Caco-2 (cell line): ENCODE measurements around the gene SDR42E1. TPM values are rescaled to one million over a fixed set of nuclear protein-coding genes. Genes with fewer than 3 reads are reported as not detected.

Source experiments
- BruUV-seq: library from RNA; stranded (reverse); fragments of 400-500 nt; replicated peaks from 2 replicates; lab custom pipeline; 2021; lab: Mats Ljungman, UMichigan
- CTCF ChIA-PET: fragments of 300-600 bp; sonication (Branson Sonifier 250); formaldehyde crosslinking; loops from one replicate; lab custom pipeline; 2022; ENCODE audit warnings: antibody characterized with exemption; lab: Charles Lee
- POLR2A ChIA-PET: fragments of 300-600 bp; sonication (Branson Sonifier 250); formaldehyde crosslinking; loops from one replicate; lab custom pipeline; 2022; ENCODE audit warnings: antibody characterized with exemption; lab: Charles Lee
- DNase-seq, 2 experiments: peaks; one replicate each; pipeline versions ENCODE4 v3.0.0 to v3.0.0-alpha.2; 2020 to 2022
- H3K27me3 ChIP-seq: replicated peaks from 2 replicates; pipeline ENCODE4 v1.6.0; 2011; ENCODE audit warnings: low read length; ENCODE audit not compliant: control insufficient read depth, insufficient read depth
- H3K36me3 ChIP-seq: 2 replicates; pipeline ENCODE4 v1.5.1; 2011; ENCODE audit warnings: low read length; ENCODE audit not compliant: control insufficient read depth, insufficient read depth
- H3K4me1 ChIP-seq: fragments of 250-450 bp; sonication (Bioruptor Pico); 2 replicates; pipeline ENCODE4 v1.5.1; 2020; ENCODE audit warnings: mild to moderate bottlenecking
- H3K4me3 ChIP-seq: 2 replicates; pipeline ENCODE4 v1.5.1; 2011; ENCODE audit warnings: low read depth, mild to moderate bottlenecking, control low read depth, low read length
- H3K9me3 ChIP-seq: fragments of 250-450 bp; sonication (Bioruptor Pico); 2 replicates; pipeline ENCODE4 v1.5.1; 2020; ENCODE audit warnings: mild to moderate bottlenecking, moderate library complexity
- H3K27ac Mint-ChIP-seq: one replicate; pipeline ENCODE4 v1.8.0; 2022; ENCODE audit warnings: mixed read lengths; ENCODE audit not compliant: unreplicated experiment
- H3K27me3 Mint-ChIP-seq: one replicate; pipeline ENCODE4 v1.8.0; 2022; ENCODE audit warnings: mixed read lengths; ENCODE audit not compliant: insufficient read depth, unreplicated experiment
- H3K36me3 Mint-ChIP-seq: one replicate; pipeline ENCODE4 v1.8.0; 2022; ENCODE audit warnings: mild to moderate bottlenecking, mixed read lengths; ENCODE audit not compliant: insufficient read depth, unreplicated experiment
- H3K4me1 Mint-ChIP-seq: one replicate; pipeline ENCODE4 v1.8.0; 2022; ENCODE audit warnings: low read depth, mixed read lengths; ENCODE audit not compliant: unreplicated experiment
- H3K4me3 Mint-ChIP-seq: one replicate; pipeline ENCODE4 v1.8.0; 2022; ENCODE audit warnings: mild to moderate bottlenecking, moderate library complexity, mixed read lengths; ENCODE audit not compliant: unreplicated experiment
- H3K9me3 Mint-ChIP-seq: one replicate; pipeline ENCODE4 v1.8.0; 2022; ENCODE audit warnings: mixed read lengths; ENCODE audit not compliant: unreplicated experiment
- intact Hi-C: fragments of 100-400 bp; cut with micrococcal nuclease; formaldehyde crosslinking; loops from one replicate; pipeline ENCODE4 v1.10.0; 2022; ENCODE audit not compliant: unreplicated experiment
- total RNA-seq: library from RNA; stranded (reverse); gene quantifications from 2 replicates; pipeline ENCODE4 v1.2.3, GENCODE V29; 2022
- TF ChIP-seq, protein P1 (sequence below), 2 experiments: fragments of 200-600 bp in 1 of 2; IDR thresholded peaks; 1 replicate in 1 of 2; 2 replicates in 1 of 2; pipeline versions ENCODE4 v1.5.1 to v1.8.0; 2011 to 2022; ENCODE audit warnings: antibody characterized with exemption in 1 of 2, control low read depth in 1 of 2, inconsistent platforms in 1 of 2, low read depth in 1 of 2, low read length in 1 of 2, mild to moderate bottlenecking in 1 of 2, moderate library complexity in 1 of 2; ENCODE audit not compliant: insufficient read depth in 1 of 2, severe bottlenecking in 1 of 2, unreplicated experiment in 1 of 2

SDR42E1 gene
- total RNA-seq, 1 experiment from 2014 or later, result 5.3 TPM

DNA sequence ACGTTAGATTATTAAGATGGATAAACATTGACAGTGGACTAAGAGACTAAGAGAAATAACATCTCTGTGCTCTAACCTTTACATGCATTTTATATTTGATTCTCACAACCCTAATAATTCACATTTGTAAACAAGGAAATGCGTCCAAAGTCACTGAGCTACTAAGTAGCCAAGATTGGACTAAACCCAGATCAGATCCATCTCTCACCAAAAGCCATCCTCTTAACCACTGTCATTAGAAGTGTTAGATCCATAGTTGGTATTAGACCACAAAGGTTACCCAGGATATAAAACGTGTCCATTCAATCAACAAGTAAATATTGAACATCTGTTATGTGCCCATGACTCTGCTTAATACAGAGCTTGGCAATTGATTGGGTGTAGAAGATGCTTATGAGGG lies 29.0 kb upstream of the SDR42E1 start:
- Histone ChIP-seq H3K36me3 (no peaks in the 10 kb centered on the region), H3K4me1 (peaks cover 21% of the 10 kb centered on the region), H3K4me3 (no peak overlapping the region), H3K27me3 (no peaks in the 10 kb centered on the region), H3K9me3 (no peaks in the 10 kb centered on the region)
- intact Hi-C loops, result no loop called here
- Mint-ChIP-seq H3K27me3 (no peaks in the 10 kb centered on the region), H3K9me3 (no peaks in the 10 kb centered on the region), H3K4me3 (no peak overlapping the region), H3K36me3 (no peaks in the 10 kb centered on the region), H3K27ac (no peak overlapping the region), H3K4me1 (peaks cover 34% of the 10 kb centered on the region)
- no TSS peak for BruUV-seq
- CTCF ChIA-PET, result no interaction called here
- no peak for DNase-seq
- POLR2A ChIA-PET, result no interaction called here
- TF ChIP-seq, protein P1, sequence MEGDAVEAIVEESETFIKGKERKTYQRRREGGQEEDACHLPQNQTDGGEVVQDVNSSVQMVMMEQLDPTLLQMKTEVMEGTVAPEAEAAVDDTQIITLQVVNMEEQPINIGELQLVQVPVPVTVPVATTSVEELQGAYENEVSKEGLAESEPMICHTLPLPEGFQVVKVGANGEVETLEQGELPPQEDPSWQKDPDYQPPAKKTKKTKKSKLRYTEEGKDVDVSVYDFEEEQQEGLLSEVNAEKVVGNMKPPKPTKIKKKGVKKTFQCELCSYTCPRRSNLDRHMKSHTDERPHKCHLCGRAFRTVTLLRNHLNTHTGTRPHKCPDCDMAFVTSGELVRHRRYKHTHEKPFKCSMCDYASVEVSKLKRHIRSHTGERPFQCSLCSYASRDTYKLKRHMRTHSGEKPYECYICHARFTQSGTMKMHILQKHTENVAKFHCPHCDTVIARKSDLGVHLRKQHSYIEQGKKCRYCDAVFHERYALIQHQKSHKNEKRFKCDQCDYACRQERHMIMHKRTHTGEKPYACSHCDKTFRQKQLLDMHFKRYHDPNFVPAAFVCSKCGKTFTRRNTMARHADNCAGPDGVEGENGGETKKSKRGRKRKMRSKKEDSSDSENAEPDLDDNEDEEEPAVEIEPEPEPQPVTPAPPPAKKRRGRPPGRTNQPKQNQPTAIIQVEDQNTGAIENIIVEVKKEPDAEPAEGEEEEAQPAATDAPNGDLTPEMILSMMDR (IDR thresholded peaks at IDR 0.05; ENCODE audit: insufficient read depth in 1 of 2, low read depth in 1 of 2, low read length in 1 of 2, severe bottlenecking in 1 of 2, unreplicated experiment in 1 of 2), result no peak

DNA sequence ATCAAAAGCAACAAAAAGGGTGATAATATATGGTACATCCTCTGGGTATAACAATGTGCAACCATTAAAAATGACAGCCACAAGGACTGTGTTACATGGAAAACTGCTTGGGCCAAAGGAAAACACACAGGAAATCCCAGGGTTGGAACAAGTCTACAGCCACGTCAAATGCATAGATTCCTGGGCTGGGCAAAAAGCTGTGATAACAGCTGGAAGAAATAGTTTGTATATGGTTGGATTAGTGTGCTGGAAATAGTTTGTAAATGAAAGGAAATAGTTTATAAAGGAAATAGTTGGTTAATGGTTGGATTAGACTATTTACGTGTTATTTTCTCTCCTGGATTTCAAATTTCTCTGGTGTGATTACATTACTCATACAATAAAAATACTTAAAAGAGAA lies 26.4 kb upstream of the SDR42E1 start:
- no TSS peak for BruUV-seq
- H3K4me1 ChIP-seq, result peaks cover 28% of the 10 kb centered on the region
- H3K9me3 ChIP-seq, result no peaks in the 10 kb centered on the region
- no peaks in the 10 kb centered on the region for H3K27me3 ChIP-seq
- H3K27me3 Mint-ChIP-seq, result no peaks in the 10 kb centered on the region
- TF ChIP-seq, protein P1 (IDR thresholded peaks at IDR 0.05; ENCODE audit: insufficient read depth in 1 of 2, low read depth in 1 of 2, low read length in 1 of 2, severe bottlenecking in 1 of 2, unreplicated experiment in 1 of 2), result no peak
- ChIA-PET POLR2A (no interaction called here), CTCF (no interaction called here)
- H3K27ac Mint-ChIP-seq, result no peak overlapping the region
- DNase-seq, result no peak
- intact Hi-C loops, result no loop called here
- H3K36me3 ChIP-seq, result no peaks in the 10 kb centered on the region
- H3K9me3 Mint-ChIP-seq, result no peaks in the 10 kb centered on the region
- H3K36me3 Mint-ChIP-seq, result no peaks in the 10 kb centered on the region
- H3K4me3 ChIP-seq, result no peak overlapping the region
- H3K4me1 Mint-ChIP-seq, result peaks cover 45% of the 10 kb centered on the region
- H3K4me3 Mint-ChIP-seq, result no peak overlapping the region

DNA sequence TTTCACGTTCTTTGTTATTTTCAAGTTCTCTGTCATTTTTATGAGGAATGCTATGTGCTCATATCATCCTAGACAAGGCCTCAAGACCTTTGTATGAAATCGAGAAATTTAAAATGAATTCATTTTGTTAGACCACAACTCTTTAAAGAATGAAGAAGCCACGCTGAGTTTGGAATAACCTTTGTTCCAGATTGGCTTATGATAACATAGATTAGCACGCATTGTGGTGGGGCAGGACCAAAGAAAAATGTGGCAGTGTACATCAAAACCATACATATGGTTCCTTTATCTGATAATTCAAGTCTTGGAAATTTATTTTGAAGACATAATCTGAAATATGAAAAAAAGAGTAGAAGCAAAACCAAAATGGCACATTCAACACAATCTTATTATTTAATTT lies 26.0 kb upstream of the SDR42E1 start:
- H3K27ac Mint-ChIP-seq, result no peak overlapping the region
- H3K9me3 Mint-ChIP-seq, result no peaks in the 10 kb centered on the region
- TF ChIP-seq, protein P1 (IDR thresholded peaks at IDR 0.05; ENCODE audit: insufficient read depth in 1 of 2, low read depth in 1 of 2, low read length in 1 of 2, severe bottlenecking in 1 of 2, unreplicated experiment in 1 of 2), result no peak
- CTCF ChIA-PET, result no interaction called here
- no peaks in the 10 kb centered on the region for H3K27me3 Mint-ChIP-seq
- H3K4me1 Mint-ChIP-seq, result peaks cover 47% of the 10 kb centered on the region
- Histone ChIP-seq H3K9me3 (no peaks in the 10 kb centered on the region), H3K27me3 (no peaks in the 10 kb centered on the region), H3K36me3 (no peaks in the 10 kb centered on the region), H3K4me3 (peak overlapping the region; percentile 38), H3K4me1 (peaks cover 28% of the 10 kb centered on the region)
- DNase-seq, result no peak
- BruUV-seq, result no TSS peak
- no peaks in the 10 kb centered on the region for H3K36me3 Mint-ChIP-seq
- intact Hi-C loops, result no loop called here
- POLR2A ChIA-PET, result no interaction called here
- H3K4me3 Mint-ChIP-seq, result no peak overlapping the region
